ENCODE data around the gene SNAPC4.
A peak's percentile ranks its signal among the peaks of the same experiment; 100 is the strongest.
"Not testable (repeated sequence)": the region's sequence is repeated elsewhere in the genome, so short reads cannot be mapped to it uniquely, and the experiment has no call there.

SNAPC4 gene

DNA sequence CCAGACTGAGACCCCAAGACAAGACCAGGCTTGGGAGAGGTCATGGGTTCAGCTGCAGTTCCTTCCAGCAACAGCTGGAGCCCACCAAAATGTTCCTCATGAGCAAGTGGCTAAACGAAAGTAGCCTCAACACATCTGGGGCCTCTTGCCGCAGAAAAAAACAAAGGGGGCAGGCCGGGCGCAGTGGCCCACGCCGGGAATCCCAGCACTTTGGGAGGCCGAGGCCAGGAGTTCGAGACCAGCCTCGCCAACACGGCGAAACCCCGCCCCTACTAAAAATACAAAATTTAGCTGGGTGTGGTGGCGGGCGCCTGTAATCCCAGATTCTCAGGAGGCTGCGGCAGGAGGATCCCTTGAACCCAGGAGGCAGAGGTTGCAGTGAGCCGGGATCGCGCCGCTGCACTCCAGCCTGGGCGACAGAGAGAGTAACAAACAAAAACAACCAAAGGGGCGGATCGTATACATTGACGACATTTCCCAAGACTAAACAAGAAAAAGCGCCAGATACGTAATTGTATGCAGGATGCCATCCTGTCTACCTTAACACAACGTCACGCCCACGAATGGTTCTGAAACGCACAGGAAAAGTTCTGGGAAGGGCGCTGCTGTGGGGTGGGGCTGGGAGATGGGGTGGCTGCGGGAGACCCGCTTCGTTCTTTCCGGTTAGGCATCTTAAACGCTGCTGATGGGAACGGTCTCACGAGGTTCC is 38.0 kb upstream of the SNAPC4 start:
- peak overlapping the region; percentile 88 for H3K4me3 ChIP-seq (ENCODE audit: low read length)
- no peak for TF ChIP-seq ZNF274 (IDR thresholded peaks at IDR 0.05; ENCODE audit: low read depth, low read length)

DNA sequence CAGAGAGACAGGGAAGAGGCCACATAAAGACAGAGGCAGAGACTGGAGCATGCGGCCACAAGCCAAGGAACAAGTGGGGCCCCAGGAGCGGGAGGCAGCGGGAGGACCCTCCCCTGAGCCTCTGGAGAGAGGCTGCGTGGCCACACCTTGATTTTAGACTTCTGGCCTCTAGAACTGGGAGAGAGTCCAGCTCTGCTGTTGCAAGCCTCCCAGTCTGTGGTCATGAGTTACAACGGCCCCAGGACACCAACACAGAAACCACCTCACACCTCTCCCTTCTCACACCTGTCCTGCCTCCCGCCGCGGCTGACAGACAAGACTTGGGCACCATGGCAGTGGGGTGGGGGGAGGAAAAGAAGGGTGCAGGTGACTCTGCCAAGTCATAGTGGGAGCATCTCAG is 37.5 kb upstream of the SNAPC4 start:
- H3K4me3 ChIP-seq (ENCODE audit: low read length) = peak overlapping the region; percentile 88; the same call in 1 of the 2 replicates

DNA sequence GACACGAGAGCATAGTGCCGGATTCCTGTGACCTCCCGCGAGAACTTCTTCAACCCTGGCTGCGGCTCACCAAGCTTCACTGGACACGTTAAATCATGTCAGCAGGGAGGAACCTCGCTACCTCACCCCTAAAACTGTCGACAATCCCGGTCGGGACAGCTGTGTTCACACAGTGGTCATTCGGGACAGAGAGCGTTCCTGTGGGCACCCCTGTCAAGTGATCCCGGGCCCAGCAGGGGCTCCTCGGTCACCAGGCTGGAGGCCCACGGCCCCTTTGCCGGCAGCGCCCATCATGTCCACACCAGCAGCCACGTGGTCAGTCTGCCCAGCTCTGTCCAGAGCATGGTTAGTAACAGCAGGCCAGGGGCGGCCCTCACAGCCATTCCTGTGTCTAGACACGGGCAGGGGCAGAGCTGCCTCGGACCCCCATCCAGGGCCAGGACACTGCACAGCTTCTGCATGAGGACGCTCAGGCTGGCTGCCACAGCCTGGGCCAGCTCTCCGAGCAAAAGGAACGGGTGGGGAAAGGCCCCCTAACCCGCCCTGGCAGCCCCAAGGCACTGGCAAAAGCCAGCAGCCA is 36.2 kb upstream of the SNAPC4 start:
- TF ChIP-seq ZNF274 (IDR thresholded peaks at IDR 0.05; ENCODE audit: low read depth, low read length) = no peak
- no peak overlapping the region for H3K4me3 ChIP-seq (ENCODE audit: low read length)

More for the DNA sequence above, 37.5 kb upstream of the SNAPC4 start:
- TF ChIP-seq ZNF274 (IDR thresholded peaks at IDR 0.05; ENCODE audit: low read depth, low read length) = no peak

DNA sequence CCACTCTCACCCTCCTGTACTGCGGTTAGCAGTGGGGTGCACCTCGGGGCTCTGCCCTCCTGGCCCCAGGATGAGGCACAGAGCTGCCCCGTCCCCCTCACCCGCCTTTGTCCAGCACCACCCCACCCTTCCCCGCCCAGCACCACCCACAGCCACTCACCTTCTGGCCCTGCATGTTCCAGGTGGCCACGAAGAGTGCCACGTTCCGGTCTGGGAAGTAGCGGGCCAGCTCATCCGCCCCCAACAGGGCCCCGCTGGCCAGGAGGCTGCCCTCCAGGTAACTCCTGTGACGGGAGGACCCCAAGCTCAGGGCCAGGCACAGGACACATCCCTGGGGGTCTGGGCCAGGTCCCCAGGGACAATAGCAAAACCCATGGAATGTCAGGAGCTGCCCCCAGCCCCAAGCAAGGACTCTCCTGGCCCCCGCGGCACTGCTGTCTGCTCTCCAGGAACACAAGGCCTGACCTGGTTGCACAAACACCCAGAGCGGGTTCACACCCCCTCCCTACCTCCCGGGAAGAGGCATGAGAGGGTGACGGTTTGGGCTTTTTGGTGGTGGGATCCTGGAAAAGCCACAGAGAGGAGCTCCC is 34.7 kb upstream of the SNAPC4 start:
- TF ChIP-seq ZNF274 (IDR thresholded peaks at IDR 0.05; ENCODE audit: low read depth, low read length) = no peak
- H3K4me3 ChIP-seq (ENCODE audit: low read length) = no peak overlapping the region

DNA sequence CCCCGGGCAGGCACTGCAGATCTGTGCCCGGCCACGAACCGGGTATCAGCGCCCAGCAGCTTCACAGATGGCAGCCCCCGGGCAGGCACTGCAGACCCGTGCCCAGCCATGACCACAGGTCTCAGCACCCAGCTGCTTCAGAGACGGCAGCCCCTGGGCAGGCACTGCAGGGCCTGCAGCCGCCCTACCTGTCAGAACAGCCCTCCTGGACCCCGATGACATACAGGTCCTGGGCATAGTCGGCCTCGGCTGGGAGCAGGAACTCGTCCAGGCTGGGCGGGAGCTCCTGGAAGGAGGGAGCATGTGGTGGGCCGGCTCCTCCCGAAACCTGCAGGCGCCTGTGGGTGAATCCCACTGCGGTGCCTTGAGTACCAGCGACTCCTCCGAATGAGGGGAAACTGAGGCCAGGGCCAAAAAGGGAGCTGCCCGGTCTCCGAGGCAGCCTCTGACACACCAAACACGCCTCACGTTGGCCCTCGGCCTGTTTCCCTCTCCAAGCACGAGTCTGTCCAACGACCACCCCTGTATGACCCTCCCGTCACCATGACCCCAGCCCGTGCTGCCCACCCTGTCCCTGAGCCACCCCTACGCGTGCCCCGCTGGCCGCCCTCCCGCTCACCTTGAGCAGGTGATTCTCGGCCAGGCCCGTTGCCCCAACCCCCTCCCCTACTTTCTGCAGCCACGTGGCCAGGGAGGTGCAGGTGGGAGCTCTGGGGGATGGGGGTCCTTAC is 34.0 kb upstream of the SNAPC4 start:
- TF ChIP-seq ZNF274 (IDR thresholded peaks at IDR 0.05; ENCODE audit: low read depth, low read length) = no peak
- H3K4me3 ChIP-seq (ENCODE audit: low read length) = no peak overlapping the region

DNA sequence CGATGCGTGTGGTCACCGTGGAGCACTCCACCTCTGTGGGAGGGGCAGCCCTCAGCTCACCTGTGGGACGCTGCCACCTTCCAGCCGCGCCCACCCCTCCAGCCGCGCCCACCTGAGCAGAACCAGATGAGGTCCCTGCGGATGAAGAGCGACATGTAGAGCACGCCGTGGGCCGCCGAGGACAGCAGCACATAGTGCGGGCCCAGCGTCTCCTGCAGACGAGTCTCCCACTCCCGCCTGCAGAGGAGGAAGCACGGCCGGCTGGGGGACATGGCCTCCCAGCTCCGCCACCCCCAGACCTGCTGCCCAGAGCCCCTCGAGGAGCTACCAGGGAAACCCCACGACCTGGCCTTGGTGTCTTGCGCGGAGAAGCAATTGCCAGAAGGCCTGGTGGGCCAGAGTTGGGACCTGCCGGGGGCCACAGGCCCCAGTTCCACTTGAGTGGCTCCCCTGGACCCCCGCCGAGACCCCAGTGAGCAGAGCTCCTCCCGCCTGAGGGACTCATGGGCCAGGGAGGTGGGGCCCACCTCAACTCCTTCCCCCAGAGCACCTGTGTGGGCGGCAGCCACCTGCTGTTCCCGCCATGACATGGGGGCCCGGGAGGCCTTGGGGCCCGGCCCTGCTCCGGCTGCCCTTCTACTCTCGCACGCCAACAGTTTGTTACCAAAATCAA is 33.2 kb upstream of the SNAPC4 start:
- TF ChIP-seq ZNF274 (IDR thresholded peaks at IDR 0.05; ENCODE audit: low read depth, low read length) = no peak
- no peak overlapping the region for H3K4me3 ChIP-seq (ENCODE audit: low read length)

DNA sequence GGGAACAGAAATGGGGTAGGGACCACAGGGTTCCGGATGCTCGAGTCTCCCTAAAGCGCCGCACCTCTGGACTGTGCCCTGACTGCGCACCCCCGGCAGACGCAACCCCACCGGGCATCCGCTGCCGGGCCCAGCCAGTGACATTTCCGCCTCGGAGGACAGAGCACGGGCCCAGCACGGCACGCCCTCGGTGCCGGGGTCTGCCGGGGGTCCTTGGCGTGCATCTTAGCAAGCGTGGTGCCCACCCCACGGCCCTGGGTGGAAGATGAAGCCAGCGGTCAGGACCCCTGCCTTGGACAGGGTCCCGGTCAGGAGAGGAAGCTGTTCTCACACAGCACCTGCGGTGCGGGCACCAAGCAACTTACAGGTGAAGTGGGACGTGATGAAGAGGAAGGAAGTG is 32.6 kb upstream of the SNAPC4 start:
- no peak for TF ChIP-seq ZNF274 (IDR thresholded peaks at IDR 0.05; ENCODE audit: low read depth, low read length)
- H3K4me3 ChIP-seq (ENCODE audit: low read length) = no peak overlapping the region

DNA sequence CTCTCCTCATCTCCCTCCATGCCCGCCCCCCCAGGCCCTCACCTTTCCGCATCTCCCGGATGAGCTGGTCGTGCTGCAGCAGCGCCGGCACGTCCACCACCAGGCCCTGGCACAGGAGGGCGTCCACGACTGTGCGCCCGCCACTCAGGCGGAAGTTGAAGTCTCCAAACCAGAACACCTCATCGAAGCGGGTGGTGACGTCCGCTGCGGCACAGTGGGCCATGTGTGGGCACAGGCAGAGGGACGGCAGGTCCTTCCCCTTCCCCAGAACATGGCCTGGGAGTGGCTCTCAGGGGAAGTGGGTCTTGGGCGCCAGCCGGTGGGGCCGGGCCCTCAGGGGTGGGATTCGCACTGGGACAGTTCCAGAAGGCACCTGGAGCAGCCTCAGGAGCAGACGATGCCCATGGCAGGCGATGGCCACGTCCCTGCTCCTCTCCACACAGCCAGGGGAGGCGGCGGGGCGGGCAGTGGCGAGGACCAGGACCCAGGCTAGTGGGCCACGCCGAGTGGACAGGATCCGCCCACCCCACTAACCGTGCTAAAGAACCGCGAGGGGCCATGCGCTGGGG is 31.9 kb upstream of the SNAPC4 start:
- no peak overlapping the region for H3K4me3 ChIP-seq (ENCODE audit: low read length)
- TF ChIP-seq ZNF274 (IDR thresholded peaks at IDR 0.05; ENCODE audit: low read depth, low read length) = no peak

DNA sequence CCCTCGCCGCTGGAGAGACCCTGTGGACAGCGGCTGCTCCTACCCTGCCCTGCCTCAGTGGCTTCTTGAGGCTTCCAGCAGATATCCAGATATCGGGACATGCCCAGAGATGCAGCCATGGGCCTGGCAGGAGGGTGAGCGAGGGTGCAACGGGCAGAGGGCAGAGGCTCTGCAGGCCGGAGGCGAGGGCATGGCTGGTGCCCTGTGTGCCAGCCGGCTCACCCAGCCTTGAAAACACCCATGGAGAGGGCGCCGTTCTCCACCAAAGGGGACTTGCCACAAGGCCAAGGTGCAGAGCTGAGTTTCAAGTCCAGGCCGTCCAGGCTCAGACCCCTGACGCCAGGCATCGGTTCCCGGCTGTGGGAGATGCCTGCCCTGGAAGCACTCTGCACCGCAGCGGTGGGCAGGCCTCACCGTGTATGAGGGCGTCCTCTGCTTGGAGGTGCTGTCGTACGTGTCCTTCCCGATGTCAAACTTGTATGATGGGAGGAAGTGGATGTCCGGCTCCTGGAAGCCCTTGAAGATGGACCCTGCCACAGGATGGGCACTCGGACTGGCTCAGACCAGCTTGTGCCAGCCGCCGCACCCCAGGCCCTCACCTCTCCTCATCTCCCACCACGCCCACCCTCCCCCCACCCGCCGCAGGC is 30.7 kb upstream of the SNAPC4 start:
- TF ChIP-seq ZNF274 (IDR thresholded peaks at IDR 0.05; ENCODE audit: low read depth, low read length) = no peak
- H3K4me3 ChIP-seq (ENCODE audit: low read length) = no peak overlapping the region

DNA sequence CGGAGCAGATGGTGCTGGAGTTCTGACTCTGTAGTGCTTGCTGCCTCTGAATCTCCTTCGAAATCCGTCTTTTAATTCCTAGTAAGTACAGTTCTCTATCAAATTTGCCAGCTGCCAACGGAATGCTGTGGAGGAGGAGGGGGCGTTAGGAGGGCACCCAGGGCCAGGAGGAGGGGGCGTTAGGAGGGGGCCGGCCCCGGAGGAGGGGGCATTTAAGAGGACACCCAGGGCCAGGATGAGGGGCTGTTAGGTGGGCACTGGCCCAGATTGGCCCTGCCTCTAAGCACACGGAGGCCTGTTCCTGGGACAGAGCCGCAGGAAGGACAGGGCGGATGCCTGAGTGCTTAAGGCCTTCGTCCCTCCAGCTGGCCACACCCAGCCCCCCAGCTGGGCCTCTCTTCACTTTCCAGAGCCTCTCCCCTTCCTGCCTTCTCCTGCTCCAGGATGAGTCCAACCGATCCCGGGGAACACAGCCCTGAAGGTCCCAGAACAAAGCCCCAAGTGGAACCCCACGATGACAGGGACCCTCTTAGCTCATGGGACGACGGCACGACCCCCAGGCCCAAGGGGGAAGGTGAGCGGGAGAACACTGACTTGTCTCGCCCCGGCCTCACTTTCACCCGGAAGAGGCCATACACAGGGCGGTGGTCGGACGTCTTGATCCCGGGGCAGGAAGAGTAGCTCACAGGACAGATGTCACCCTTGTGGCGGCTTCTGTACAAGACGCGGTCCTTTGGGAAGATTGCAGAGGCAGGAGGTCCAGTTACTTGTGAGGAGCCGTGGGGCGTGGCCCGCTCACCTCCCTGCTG is 29.9 kb upstream of the SNAPC4 start:
- no peak overlapping the region for H3K4me3 ChIP-seq (ENCODE audit: low read length)
- TF ChIP-seq ZNF274 (IDR thresholded peaks at IDR 0.05; ENCODE audit: low read depth, low read length) = no peak

DNA sequence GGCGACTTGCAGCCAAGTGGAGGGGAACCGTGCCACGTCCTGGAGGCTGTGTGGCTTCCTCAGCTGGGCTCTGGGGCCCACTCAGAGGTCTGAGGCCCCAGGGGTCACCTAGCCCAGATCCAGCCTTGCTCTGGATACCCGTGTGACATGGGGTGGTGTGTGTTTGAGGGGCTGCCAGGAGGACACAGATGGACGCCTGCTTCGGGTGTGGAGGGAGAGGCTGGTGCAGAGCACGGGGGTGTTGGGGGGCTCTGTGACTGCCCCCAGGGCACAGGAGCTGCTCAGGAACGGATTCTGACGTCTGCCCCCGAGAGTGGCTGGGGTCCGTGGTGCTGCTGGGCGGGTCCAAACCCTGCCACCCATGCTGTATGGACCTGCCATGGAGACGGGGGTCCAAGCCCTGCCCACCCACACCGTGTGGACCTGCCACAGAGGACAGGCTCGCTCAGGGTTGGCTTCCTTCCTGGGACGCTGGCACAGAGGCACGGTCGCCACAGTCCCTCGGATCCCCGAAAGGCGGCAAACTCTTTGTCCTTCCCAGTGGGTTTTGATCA is 29.2 kb upstream of the SNAPC4 start:
- no peak overlapping the region for H3K4me3 ChIP-seq (ENCODE audit: low read length)
- TF ChIP-seq ZNF274 (IDR thresholded peaks at IDR 0.05; ENCODE audit: low read depth, low read length) = no peak

DNA sequence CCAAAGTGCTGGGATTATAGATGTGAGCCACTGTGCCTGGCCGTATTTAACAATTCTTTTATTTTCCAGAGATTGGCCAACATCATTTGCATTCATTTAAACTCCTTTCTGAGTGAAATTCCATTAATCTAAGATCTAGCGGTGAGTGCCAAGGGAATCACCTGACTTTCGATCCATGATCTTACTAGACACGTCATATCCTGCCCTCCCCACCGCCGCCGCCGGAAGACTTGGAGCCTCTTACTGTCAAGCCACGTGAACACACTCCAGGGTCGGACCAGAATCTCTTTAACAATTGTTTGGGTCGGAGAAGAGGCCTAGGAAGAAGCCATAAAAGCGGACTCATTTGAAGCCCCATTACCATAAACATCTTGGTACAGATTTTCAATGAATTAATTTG is 26.8 kb upstream of the SNAPC4 start:
- TF ChIP-seq ZNF274 (IDR thresholded peaks at IDR 0.05; ENCODE audit: low read depth, low read length) = no peak
- H3K4me3 ChIP-seq (ENCODE audit: low read length) = no peak overlapping the region

DNA sequence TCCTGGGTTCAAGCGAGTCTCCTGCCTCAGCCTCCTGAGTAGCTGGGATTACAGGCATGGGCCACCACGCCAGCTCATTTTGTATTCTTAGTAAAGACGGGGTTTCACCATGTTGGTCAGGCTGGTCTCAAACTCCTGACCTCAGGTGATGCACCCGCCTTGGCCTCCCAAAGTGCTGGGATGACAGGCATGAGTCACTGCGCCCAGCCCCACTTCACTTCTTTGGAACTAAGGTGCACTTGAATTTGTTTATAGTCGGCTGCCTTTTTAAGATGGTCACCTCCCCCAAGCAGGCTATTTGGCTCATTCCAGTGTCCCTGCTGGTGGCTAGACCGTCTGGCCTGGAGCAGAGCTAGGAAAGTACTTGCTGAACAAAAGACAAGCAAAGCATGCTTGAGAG is 25.4 kb upstream of the SNAPC4 start:
- not testable (repeated sequence) for H3K4me3 ChIP-seq (ENCODE audit: low read length)
